Activated naive CD4-positive, alpha-beta T cell treated with anti-CD3 and anti-CD28 coated beads, Interleukin-2, amount 50 U/mL, for 24 hours (primary cell): ENCODE data around the gene PXN.
A peak's percentile ranks its signal among the peaks of the same experiment; 100 is the strongest.
"Not testable (repeated sequence)": the region's sequence is repeated elsewhere in the genome, so short reads cannot be mapped to it uniquely, and the experiment has no call there.

ENCODE experiments used
- H3K27ac Mint-ChIP-seq: one replicate; pipeline ENCODE4 v1.8.0; 2021; ENCODE audit warnings: mild to moderate bottlenecking, mixed read lengths
- H3K27me3 Mint-ChIP-seq: one replicate; pipeline ENCODE4 v1.8.0; 2021; ENCODE audit warnings: mixed read lengths
- H3K36me3 Mint-ChIP-seq: one replicate; pipeline ENCODE4 v1.8.0; 2021; ENCODE audit warnings: mixed read lengths
- H3K4me1 Mint-ChIP-seq: one replicate; pipeline ENCODE4 v1.8.0; 2021; ENCODE audit warnings: mixed read lengths
- H3K4me3 Mint-ChIP-seq: one replicate; pipeline ENCODE4 v1.8.0; 2021; ENCODE audit warnings: mild to moderate bottlenecking, mixed read lengths
- H3K9me3 Mint-ChIP-seq: one replicate; pipeline ENCODE4 v1.8.0; 2021; ENCODE audit warnings: mixed read lengths

The PXN gene

GRCh38 chr12:120194534-120195395 lies 70.8 kb downstream of the PXN start, which contains the start of gene GCN1:
TSS of gene GCN1 (minus strand) at chr12:120194715. CDS start at chr12:120194697, 18 bp downstream.
- Mint-ChIP-seq H3K4me1 (peaks cover 50% of the 10 kb centered on the region), H3K36me3 (peaks cover 37% of the 10 kb centered on the region), H3K27ac (peak within 1 kb of the TSS; percentile 95)

GRCh38 chr12:120194226-120194533 lies 71.3 kb downstream of the PXN start:
- no peaks in the 10 kb centered on the region for H3K27me3 Mint-ChIP-seq
- H3K4me1 Mint-ChIP-seq, result peaks cover 48% of the 10 kb centered on the region

More at GRCh38 chr12:120194534-120195395, 70.8 kb downstream of the PXN start, which contains the start of gene GCN1:
- no peaks in the 10 kb centered on the region for H3K27me3 Mint-ChIP-seq
- peak within 1 kb of the TSS; percentile 97 for H3K4me3 Mint-ChIP-seq
- no peaks in the 10 kb centered on the region for H3K9me3 Mint-ChIP-seq

GRCh38 chr12:120193286-120193685 lies 72.2 kb downstream of the PXN start:
- H3K27ac Mint-ChIP-seq, result not testable (repeated sequence)
- H3K4me1 Mint-ChIP-seq, result peaks cover 39% of the 10 kb centered on the region

More at GRCh38 chr12:120194226-120194533, 71.3 kb downstream of the PXN start:
- H3K4me3 Mint-ChIP-seq, result peak overlapping the region; percentile 97
- no peaks in the 10 kb centered on the region for H3K9me3 Mint-ChIP-seq
- peaks cover 33% of the 10 kb centered on the region for H3K36me3 Mint-ChIP-seq
- peak overlapping the region; percentile 95 for H3K27ac Mint-ChIP-seq

GRCh38 chr12:120190985-120191480 lies 74.5 kb downstream of the PXN start:
- H3K4me1 Mint-ChIP-seq, result peaks cover 32% of the 10 kb centered on the region
- peaks cover 25% of the 10 kb centered on the region for H3K36me3 Mint-ChIP-seq
- no peaks in the 10 kb centered on the region for H3K9me3 Mint-ChIP-seq
- no peak overlapping the region for H3K4me3 Mint-ChIP-seq
- H3K27me3 Mint-ChIP-seq, result no peaks in the 10 kb centered on the region
- H3K27ac Mint-ChIP-seq, result peak overlapping the region; percentile 30

More at GRCh38 chr12:120193286-120193685, 72.2 kb downstream of the PXN start:
- not testable (repeated sequence) for H3K27me3 Mint-ChIP-seq, H3K9me3 Mint-ChIP-seq
- H3K4me3 Mint-ChIP-seq, result peak overlapping the region; percentile 97
- peaks cover 24% of the 10 kb centered on the region for H3K36me3 Mint-ChIP-seq

GRCh38 chr12:120190386-120190785 lies 75.1 kb downstream of the PXN start:
- no peaks in the 10 kb centered on the region for H3K27me3 Mint-ChIP-seq
- H3K27ac Mint-ChIP-seq, result no peak overlapping the region
- no peaks in the 10 kb centered on the region for H3K9me3 Mint-ChIP-seq
- H3K36me3 Mint-ChIP-seq, result peaks cover 25% of the 10 kb centered on the region
- peaks cover 29% of the 10 kb centered on the region for H3K4me1 Mint-ChIP-seq
- no peak overlapping the region for H3K4me3 Mint-ChIP-seq

- no peak overlapping the region for H3K27ac Mint-ChIP-seq
- no peak overlapping the region for H3K4me3 Mint-ChIP-seq
- H3K9me3 Mint-ChIP-seq, result no peaks in the 10 kb centered on the region
- H3K27me3 Mint-ChIP-seq, result no peaks in the 10 kb centered on the region
- H3K36me3 Mint-ChIP-seq, result peaks cover 18% of the 10 kb centered on the region
- H3K4me1 Mint-ChIP-seq, result peaks cover 23% of the 10 kb centered on the region
These were observed 78.9 kb downstream of the PXN start for GRCh38 chr12:120186654-120187053.

GRCh38 chr12:120183211-120183631 lies 82.3 kb downstream of the PXN start:
- Mint-ChIP-seq H3K27ac (no peak overlapping the region), H3K4me3 (no peak overlapping the region), H3K9me3 (no peaks in the 10 kb centered on the region), H3K27me3 (no peaks in the 10 kb centered on the region), H3K4me1 (peaks cover 22% of the 10 kb centered on the region), H3K36me3 (peaks cover 16% of the 10 kb centered on the region)

GRCh38 chr12:120181991-120182631 lies 83.4 kb downstream of the PXN start:
- Mint-ChIP-seq H3K27me3 (no peaks in the 10 kb centered on the region), H3K4me3 (no peak overlapping the region), H3K4me1 (peaks cover 22% of the 10 kb centered on the region), H3K36me3 (peaks cover 19% of the 10 kb centered on the region), H3K27ac (no peak overlapping the region), H3K9me3 (no peaks in the 10 kb centered on the region)

- Mint-ChIP-seq H3K27me3 (no peaks in the 10 kb centered on the region), H3K27ac (no peak overlapping the region), H3K36me3 (peaks cover 14% of the 10 kb centered on the region), H3K9me3 (no peaks in the 10 kb centered on the region), H3K4me1 (peaks cover 12% of the 10 kb centered on the region), H3K4me3 (no peak overlapping the region)
These were observed 84.6 kb downstream of the PXN start for GRCh38 chr12:120180975-120181374.

- Mint-ChIP-seq H3K9me3 (no peaks in the 10 kb centered on the region), H3K4me1 (no peaks in the 10 kb centered on the region), H3K4me3 (no peak overlapping the region), H3K27ac (no peak overlapping the region), H3K36me3 (peaks cover 17% of the 10 kb centered on the region), H3K27me3 (no peaks in the 10 kb centered on the region)
These were observed 90.0 kb downstream of the PXN start for GRCh38 chr12:120175537-120175936.

GRCh38 chr12:120175062-120175461 lies 90.5 kb downstream of the PXN start:
- Mint-ChIP-seq H3K27ac (no peak overlapping the region), H3K4me1 (no peaks in the 10 kb centered on the region), H3K27me3 (no peaks in the 10 kb centered on the region), H3K36me3 (peaks cover 19% of the 10 kb centered on the region), H3K4me3 (no peak overlapping the region), H3K9me3 (no peaks in the 10 kb centered on the region)

GRCh38 chr12:120172053-120172452 lies 93.5 kb downstream of the PXN start:
- H3K4me1 Mint-ChIP-seq, result no peaks in the 10 kb centered on the region
- H3K4me3 Mint-ChIP-seq, result no peak overlapping the region
- no peaks in the 10 kb centered on the region for H3K9me3 Mint-ChIP-seq
- H3K27me3 Mint-ChIP-seq, result no peaks in the 10 kb centered on the region
- peaks cover 13% of the 10 kb centered on the region for H3K36me3 Mint-ChIP-seq
- H3K27ac Mint-ChIP-seq, result no peak overlapping the region

- no peak overlapping the region for H3K4me3 Mint-ChIP-seq
- no peak overlapping the region for H3K27ac Mint-ChIP-seq
- no peaks in the 10 kb centered on the region for H3K27me3 Mint-ChIP-seq
- peaks cover 9% of the 10 kb centered on the region for H3K36me3 Mint-ChIP-seq
- no peaks in the 10 kb centered on the region for H3K4me1 Mint-ChIP-seq
- no peaks in the 10 kb centered on the region for H3K9me3 Mint-ChIP-seq
These were observed 94.9 kb downstream of the PXN start for GRCh38 chr12:120170631-120171030.

GRCh38 chr12:120169946-120170345 lies 95.6 kb downstream of the PXN start:
- H3K27me3 Mint-ChIP-seq, result no peaks in the 10 kb centered on the region
- no peak overlapping the region for H3K4me3 Mint-ChIP-seq
- H3K27ac Mint-ChIP-seq, result no peak overlapping the region
- H3K4me1 Mint-ChIP-seq, result no peaks in the 10 kb centered on the region
- H3K9me3 Mint-ChIP-seq, result no peaks in the 10 kb centered on the region
- H3K36me3 Mint-ChIP-seq, result peaks cover 9% of the 10 kb centered on the region

GRCh38 chr12:120168337-120168736 lies 97.2 kb downstream of the PXN start:
- H3K4me1 Mint-ChIP-seq, result no peaks in the 10 kb centered on the region
- H3K4me3 Mint-ChIP-seq, result no peak overlapping the region
- no peaks in the 10 kb centered on the region for H3K9me3 Mint-ChIP-seq
- H3K27ac Mint-ChIP-seq, result no peak overlapping the region
- peaks cover 6% of the 10 kb centered on the region for H3K36me3 Mint-ChIP-seq
- H3K27me3 Mint-ChIP-seq, result no peaks in the 10 kb centered on the region

GRCh38 chr12:120167529-120168095 lies 97.9 kb downstream of the PXN start:
- H3K4me1 Mint-ChIP-seq, result no peaks in the 10 kb centered on the region
- no peaks in the 10 kb centered on the region for H3K9me3 Mint-ChIP-seq
- H3K4me3 Mint-ChIP-seq, result no peak overlapping the region
- no peaks in the 10 kb centered on the region for H3K27me3 Mint-ChIP-seq
- peaks cover 4% of the 10 kb centered on the region for H3K36me3 Mint-ChIP-seq
- H3K27ac Mint-ChIP-seq, result peak overlapping the region; percentile 41
